Prostate gland (tissue), 2 donors: ENCODE measurements around the gene IGFBP2. TPM values are rescaled to one million over a fixed set of nuclear protein-coding genes. Genes with fewer than 3 reads are reported as not detected.

Source experiments
- DNase-seq: peaks from one replicate; pipeline ENCODE4 v3.0.0-alpha.2; 2019; ENCODE audit warnings: low spot score
- H3K27ac ChIP-seq, 2 donors: fragments of 200-600 bp; sonication (generic); 2 replicates each; pipeline ENCODE4 v1.5.1; 2017 to 2019
- H3K27me3 ChIP-seq: fragments of 200-600 bp; sonication (generic); replicated peaks from 2 replicates; pipeline ENCODE4 v1.5.1; 2019; ENCODE audit not compliant: insufficient read depth
- H3K36me3 ChIP-seq, 2 donors: fragments of 200-600 bp; sonication (generic); 1 replicate in 1 of 2; 2 replicates in 1 of 2; pipeline versions ENCODE4 v1.5.1 to v1.8.1; 2017 to 2019
- H3K4me1 ChIP-seq: fragments of 200-600 bp; sonication (generic); replicated peaks from 2 replicates; pipeline ENCODE4 v1.5.1; 2019
- H3K4me3 ChIP-seq, 2 donors: fragments of 200-600 bp; sonication (generic); 2 replicates each; pipeline ENCODE4 v1.5.1; 2017 to 2019
- H3K9me3 ChIP-seq: fragments of 200-600 bp; sonication (generic); 2 replicates; pipeline ENCODE4 v1.5.1; 2017
- CTCF ChIP-seq, 4 experiments: fragments of 200-600 bp in 2 of 4; fragments of 450-650 bp in 2 of 4; sonication (generic) in 2 of 4; IDR thresholded peaks; 1 replicate in 3 of 4; 2 replicates in 1 of 4; pipeline ENCODE4 v1.5.1; 2016 to 2019; ENCODE audit warnings: antibody characterized with exemption in 4 of 4, mild to moderate bottlenecking in 2 of 4, moderate library complexity in 2 of 4
- POLR2A ChIP-seq: fragments of 450-650 bp; IDR thresholded peaks from one replicate; pipeline ENCODE4 v1.6.1; 2016; ENCODE audit warnings: antibody characterized with exemption, mild to moderate bottlenecking
- POLR2AphosphoS5 ChIP-seq: sonication (generic); formaldehyde crosslinking; IDR thresholded peaks from one replicate; pipeline ENCODE4 v1.6.1; 2017; ENCODE audit warnings: antibody characterized with exemption
- WGBS: methylation state at CpG from one replicate; pipeline ENCODE4 v1.1.5; 2018; 5-methylcytosine and 5-hydroxymethylcytosine counted together
- intact Hi-C: fragments of 100-400 bp; cut with DNase I; formaldehyde crosslinking; loops from one replicate; pipeline ENCODE4 v1.14.2; 2022
- total RNA-seq, 2 donors: library from RNA; depleted of rRNA; stranded (reverse); fragments of >200 nt; gene quantifications; one replicate each; pipeline ENCODE4 v1.1.0, GENCODE V29; 2016

The IGFBP2 gene
- total RNA-seq, 2 donors from 2014 or later: 152 to 250 TPM

DNA sequence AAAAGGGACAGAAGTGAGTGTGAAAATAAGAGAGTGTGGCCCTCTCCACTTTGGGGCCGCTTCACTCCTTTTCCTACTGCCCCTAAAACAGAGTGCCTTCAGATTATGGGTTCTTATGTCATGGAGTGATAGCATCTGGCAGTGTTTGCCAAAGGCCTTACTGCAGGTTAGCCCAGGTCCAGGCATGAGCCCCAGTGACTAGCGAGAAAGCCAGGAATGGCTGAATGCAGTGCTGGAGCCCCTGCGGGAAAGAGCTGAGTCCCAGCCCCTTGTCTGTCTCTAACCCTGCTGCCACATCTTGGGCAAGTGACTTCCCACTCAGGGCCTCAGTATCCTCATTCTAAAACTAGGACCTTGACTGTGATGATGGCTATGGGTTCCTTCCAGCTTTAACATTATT is 56.2 kb downstream of the IGFBP2 start:
- Histone ChIP-seq H3K4me1 (peaks cover 3% of the 10 kb centered on the region), H3K27me3 (no peaks in the 10 kb centered on the region), H3K27ac (peak overlapping the region; percentile 36 to 77), H3K9me3 (no peaks in the 10 kb centered on the region), H3K4me3 (no peak overlapping the region), H3K36me3 (no peaks in the 10 kb centered on the region)
- DNase-seq: no peak
- intact Hi-C loops: no loop called here
- TF ChIP-seq POLR2AphosphoS5 (no peak), CTCF (IDR thresholded peaks at IDR 0.05) (no peak), POLR2A (no peak)
- 60% methylated on average over 3 of the region's 3 CpGs for WGBS

DNA sequence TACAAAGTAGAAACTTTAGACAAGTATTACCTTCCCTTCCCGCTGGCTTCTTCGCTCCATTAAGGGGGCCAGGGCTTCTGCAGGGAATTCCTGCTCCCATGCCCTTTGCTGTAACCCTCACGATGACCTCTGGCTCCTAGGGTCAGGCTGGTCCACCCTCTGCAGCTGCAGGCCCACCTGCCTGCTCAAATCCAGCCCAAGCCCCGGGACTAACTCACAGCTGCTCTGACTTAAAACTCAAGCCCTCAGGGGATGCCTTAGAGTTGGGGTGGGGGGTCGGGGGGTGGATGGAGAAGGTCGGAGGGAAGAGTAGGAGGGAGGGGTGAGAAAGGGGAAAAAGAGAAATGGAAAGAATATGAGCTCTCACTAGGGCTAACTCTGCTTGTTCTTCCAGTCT is 57.2 kb downstream of the IGFBP2 start:
- H3K27ac ChIP-seq: peak overlapping the region; percentile 62 to 77
- TF ChIP-seq POLR2A (no peak), POLR2AphosphoS5 (no peak), CTCF (IDR thresholded peaks at IDR 0.05) (no peak)
- intact Hi-C loops: no loop called here
- peaks cover 9% of the 10 kb centered on the region for H3K4me1 ChIP-seq
- DNase-seq: no peak
- WGBS: 22% methylated on average over 6 of the region's 6 CpGs
- no peaks in the 10 kb centered on the region for H3K9me3 ChIP-seq
- peak overlapping the region in 1 of 2 donors; percentile 48 for H3K4me3 ChIP-seq
- H3K36me3 ChIP-seq: no peaks in the 10 kb centered on the region
- H3K27me3 ChIP-seq: no peaks in the 10 kb centered on the region

DNA sequence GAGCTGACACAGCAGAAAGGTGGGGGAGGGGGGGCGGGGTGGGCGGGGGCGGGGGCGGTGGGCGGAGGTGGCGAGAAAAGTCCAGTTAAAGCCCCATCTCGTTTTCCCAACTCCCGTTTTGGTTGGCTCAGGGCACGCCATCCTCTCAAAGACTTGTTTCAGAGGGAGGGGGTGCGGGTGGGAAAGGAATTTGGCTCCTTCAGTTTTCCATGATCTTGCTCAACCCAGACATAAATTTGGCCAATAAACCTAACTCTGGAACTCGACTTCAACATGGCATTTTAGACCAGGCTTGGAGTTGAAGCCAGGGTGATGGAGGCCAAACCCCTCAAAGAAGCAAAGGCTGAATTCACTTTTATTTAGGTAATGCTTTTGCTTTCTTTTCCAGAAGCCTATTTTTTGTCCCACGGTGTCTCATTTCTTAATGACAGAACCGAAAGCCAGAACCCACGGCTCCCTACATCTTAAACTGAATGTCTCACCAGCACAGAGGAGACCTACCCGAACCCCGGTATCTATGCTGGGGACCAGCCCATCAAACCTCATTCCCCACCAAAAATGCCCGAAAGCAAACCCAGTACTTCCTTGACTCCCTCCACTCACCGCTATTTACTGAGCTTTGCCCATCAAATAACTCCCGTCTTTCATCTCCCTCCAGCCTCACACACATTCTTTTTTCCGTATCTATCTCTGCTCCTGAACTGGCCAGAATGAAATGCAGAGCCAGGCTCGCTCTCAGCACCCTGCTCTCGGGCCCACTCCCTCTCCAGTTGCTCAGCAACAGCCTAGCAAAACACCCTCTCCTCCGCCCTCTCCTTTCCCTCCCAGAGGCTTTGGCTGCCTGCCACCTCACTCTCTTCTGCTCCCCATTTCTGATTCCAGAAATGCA is 57.9 kb downstream of the IGFBP2 start:
- Histone ChIP-seq H3K36me3 (no peaks in the 10 kb centered on the region), H3K27ac (peak overlapping the region; percentile 62 to 77), H3K9me3 (no peaks in the 10 kb centered on the region), H3K4me1 (peaks cover 9% of the 10 kb centered on the region), H3K4me3 (peak overlapping the region; percentile 40 to 48), H3K27me3 (no peaks in the 10 kb centered on the region)
- 4% methylated on average over 23 of the region's 23 CpGs for WGBS
- DNase-seq: peak; percentile 52
- TF ChIP-seq CTCF (IDR thresholded peaks at IDR 0.05) (no peak), POLR2AphosphoS5 (peak; percentile 14)
- intact Hi-C loops: no loop called here

- Histone ChIP-seq H3K27me3 (no peaks in the 10 kb centered on the region), H3K36me3 (no peaks in the 10 kb centered on the region), H3K4me3 (peak overlapping the region; percentile 40 to 48), H3K27ac (peak overlapping the region; percentile 62 to 77), H3K4me1 (peaks cover 9% of the 10 kb centered on the region), H3K9me3 (no peaks in the 10 kb centered on the region)
- intact Hi-C loops: no loop called here
- WGBS: under 1% methylated on average over 28 of the region's 28 CpGs
- TF ChIP-seq CTCF (IDR thresholded peaks at IDR 0.05) (no peak), POLR2AphosphoS5 (peak; percentile 5)
- peak; percentile 53 for DNase-seq
Observed at GRCh38 chr2:216692636-216693413, 59.6 kb downstream of the IGFBP2 start.
